HuH-7.5 (cell line): ENCODE data around the gene ADAMTS8.

Source experiments
- DNase-seq: peaks from one replicate; pipeline ENCODE4 v3.0.0; 2011; ENCODE audit warnings: low spot score

The ADAMTS8 gene

DNA sequence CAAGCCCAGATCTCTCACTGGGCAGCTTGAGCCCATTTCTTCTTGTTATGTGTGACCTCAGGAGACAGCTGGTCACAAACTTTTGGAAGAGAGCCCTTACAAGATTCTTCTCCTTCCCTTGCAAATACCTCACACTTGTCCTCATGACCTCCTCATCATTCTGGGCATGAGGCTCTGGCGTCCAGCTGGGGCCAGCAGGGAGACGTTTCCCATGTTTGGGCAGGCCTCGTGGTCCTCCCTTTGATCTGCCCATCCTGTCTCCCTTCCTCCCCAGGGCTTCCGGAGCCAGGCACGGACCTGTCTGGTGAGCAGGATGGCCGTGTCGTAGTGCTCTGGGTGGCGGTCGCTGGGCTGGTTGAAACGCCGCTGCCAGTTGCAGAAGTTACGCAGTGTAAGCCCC lies 9.7 kb downstream of the ADAMTS8 start:
- no peak for DNase-seq

DNA sequence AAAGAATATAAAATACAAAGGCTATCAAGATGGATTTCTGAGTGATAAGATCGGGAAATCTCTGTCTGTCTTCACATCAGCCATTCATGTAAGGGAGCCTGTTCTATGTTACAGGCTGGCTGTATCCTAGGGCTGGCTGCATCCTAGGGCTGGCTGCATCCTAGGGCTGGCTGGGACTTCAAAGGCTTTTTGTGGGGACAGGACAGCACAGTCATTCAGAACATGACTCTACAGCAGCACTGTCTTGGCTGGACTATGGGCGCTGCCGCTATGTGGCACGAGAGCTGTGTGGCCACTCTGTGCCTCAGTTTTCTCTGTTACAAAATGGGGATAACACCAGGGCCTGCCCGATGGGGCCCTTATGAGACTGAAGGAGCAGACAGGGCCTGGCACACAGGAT lies 10.2 kb downstream of the ADAMTS8 start:
- no peak for DNase-seq

DNA sequence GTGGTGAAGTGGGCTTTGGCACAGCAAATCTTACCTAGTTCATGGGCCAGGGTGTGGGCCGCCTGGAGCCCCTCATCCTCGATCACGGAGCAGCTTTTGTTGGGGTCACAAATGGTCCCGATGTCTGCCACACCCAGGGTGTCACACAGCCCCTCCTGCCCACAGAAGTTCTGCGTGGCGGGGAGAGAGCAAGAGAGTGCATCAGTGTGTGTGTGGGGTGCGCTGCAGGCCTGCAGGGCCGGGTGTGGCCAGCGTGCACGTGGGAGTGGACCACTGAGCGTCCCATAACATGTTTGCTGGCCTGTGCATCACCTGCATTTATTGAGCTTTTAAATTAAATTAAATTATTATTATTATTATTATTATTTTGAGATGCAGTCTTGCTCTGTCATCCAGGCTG lies 11.5 kb downstream of the ADAMTS8 start:
- DNase-seq = no peak

DNA sequence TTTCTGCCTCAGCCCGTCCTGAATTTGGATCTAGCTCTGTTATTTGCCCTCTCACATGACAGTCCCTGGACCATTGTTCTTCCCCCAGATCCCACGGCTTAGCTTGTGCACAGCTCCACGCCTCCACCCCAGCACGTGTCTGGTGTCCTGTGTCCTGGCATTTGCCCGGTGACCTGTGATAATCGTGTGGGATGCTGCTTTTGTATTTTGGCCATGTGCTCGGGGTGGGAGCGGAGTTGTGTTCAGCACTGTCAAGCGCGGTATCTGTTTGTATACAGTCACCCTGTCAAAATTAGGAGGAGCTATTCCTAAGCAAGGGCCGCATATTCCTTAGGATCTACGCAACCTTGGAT lies 11.9 kb downstream of the ADAMTS8 start:
- DNase-seq = no peak

DNA sequence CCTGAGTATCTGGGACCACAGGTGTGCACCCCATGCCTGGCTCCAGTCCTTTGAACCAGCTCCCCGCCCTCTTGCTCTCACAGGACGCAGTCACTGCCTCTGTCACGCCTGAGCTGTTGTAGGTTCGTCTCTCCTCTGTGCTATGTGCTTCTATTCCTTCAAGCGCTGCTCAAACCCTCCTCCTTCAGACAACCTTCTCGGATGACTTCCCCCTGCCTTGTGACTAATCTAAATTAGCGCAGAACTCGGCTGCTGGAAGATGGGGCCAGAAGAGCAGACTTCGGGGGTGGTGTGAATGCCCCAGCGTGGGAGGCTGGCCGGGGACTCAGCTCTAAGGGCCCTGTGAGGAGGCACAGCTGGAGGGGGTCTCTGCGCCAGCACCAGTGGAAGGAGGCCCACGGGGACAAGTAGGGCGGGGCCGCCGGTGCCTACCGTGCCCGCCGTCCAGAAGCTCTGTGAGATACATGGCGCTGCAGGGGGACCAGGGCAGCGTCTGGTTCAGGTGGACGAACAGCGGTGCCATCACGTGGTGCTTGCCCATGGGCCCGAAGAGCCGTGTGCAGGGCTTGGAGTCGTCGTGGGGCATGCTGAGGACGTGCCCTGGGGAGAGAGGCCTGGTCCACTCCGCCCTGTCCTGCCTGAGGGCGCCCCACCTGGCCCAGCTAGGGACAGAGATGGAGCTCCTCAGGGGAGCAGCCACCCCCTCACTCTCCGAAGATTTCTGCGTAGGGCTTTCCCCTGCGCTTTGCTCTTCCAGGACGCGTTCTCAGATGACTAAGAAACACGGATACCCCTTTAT lies 12.5 kb downstream of the ADAMTS8 start:
- no peak for DNase-seq

DNA sequence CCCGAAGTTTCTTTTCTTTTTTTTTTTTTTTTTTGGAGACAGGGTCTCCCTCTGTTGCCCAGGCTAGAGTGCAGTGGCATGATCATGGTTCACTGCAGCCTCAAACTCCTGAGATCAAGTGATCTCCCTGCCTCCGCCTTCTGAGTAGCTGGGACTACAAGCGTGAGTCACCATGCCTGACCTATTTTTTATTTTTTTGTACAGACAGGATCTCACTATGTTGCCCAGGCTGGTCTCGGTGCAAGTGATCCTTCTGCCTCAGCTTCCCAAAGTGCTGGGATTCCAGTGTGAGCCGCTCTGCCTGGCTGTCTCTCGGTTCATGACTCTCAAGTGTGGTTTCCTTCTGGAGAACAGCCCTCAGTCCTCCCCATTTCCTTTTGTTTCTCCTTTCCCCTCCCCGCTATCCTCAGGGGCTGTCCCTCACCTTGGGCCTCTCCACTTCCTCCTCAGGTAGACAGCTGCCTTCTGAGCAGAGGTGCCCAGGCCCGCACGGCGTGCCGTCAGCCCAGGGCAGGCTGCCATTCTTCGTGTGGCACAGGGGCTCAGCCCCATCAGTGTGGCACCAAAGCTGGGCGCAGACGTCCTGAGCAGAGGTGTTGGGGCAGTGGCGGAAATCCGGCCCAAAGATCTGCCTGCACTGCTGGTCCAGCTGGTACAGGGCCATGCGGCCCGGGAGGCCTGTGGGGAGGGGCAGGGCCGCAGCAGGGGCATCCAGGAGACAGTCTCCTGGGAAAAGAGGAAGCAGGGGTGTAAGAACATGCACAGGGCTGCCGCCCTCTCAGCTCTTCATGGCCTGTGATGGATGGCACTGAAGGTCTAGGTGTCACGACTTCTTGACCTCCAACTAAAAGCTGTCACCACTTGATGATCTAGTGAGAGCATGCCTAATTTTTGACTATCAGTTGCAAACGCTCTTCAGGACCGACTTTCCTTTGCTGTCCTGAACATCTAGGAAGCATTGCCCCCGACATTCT lies 14.0 kb downstream of the ADAMTS8 start:
- no peak for DNase-seq

DNA sequence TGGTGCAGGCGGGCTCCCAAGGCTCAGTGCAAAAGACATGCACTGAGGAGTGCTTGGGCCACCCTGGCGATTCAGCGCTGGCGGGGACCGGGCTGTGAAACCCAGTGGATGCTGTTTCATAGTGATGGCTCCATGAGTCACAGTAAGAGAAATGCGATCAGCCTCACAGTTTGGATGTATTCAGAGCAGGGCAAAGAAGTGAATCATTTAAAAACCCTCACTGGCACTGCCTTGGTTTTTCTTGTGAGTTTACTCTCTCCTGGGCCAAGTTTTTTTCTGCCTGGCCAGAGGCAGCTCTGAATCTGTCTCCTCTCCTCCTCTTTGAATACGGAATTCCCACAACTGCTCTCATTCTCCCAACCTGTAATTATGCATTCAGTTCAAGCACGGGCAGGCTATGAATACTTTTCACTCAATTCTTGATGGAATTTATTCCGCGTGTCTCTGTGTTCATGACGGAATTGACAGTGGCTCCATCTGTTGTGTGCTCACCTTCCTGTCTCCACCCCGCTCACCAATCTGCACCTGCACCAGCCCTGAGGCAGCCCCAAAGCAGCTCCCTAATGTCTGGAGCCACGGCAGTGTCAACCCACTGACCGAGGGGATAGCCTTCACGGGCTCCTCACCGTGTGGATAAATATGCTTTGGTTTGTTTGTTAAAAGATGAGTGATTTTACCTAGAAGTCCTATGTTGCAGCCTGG lies 14.9 kb downstream of the ADAMTS8 start:
- DNase-seq = no peak

DNA sequence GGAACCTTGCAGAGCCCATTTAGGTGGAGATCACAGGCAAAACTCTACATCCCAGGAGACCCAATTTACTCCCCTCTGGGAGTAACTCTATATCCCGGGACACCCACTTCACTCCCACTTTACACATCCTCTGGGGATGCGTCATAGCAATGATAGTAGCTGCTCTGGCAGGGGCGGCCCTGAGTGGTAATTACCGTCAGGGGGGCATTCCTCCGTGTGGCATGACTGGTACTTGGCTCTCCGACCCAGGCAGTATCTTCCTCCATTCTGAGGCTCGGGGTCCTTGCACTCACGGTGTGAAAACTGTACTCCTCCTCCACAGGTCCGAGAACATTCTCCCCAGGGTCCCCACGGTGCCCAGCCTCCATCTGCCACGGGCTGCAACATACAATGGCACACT lies 17.2 kb downstream of the ADAMTS8 start:
- no peak for DNase-seq

DNA sequence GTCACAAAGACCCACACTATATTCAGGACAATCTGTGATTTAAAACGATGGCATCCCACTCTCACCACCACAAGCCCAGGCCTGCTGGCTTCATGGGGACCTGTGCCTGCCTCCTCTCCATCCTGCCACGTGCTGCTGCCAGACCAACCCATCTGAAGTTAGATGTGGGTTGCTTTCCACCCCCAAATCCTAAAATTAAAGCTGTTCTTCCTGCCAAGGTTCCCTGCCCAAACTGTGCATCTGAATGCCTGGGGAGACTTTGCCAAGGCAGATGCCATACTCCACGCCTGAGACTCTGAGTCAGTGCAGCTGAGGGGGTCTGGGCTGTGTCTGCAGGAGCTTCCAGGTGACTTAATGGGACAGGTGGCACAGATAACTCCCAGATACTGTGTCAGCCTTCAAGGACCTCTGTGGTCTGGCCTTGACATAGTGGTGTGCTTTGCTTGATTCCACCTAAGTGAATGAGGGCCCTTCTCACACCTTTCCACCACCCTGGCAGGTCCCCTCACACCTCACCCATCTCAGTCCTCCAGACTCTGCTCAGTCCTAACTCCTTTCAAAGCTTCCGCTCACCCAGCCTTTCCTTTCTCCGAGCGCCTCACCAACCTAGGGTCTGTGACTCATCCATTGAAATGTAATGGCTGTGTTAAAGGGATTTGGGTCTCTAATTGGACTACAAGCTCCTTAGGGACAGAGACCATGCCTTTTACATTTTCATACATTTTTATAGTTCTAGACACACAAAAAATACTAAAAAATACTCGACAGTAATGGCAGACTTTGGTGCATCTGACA lies 18.6 kb downstream of the ADAMTS8 start:
- no peak for DNase-seq

DNA sequence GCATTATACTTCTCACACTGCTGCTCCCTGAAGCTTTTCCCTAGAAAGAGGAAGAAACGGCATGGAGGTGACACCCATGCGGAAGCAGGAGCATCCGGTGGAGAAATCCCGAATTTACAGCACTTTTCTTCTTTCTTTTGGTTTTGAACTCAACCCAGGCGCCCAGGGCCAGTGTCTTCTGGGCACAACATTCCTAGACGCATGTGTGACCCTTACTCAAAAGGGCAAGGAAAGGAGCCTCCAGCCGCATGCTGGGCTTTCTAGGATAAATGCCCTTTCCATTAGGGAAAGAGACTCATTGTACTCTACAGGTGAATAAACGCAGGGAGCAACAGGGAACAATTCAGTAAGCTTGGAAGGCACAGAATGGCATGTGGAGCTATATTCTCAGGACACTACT lies 19.5 kb downstream of the ADAMTS8 start:
- DNase-seq = no peak

DNA sequence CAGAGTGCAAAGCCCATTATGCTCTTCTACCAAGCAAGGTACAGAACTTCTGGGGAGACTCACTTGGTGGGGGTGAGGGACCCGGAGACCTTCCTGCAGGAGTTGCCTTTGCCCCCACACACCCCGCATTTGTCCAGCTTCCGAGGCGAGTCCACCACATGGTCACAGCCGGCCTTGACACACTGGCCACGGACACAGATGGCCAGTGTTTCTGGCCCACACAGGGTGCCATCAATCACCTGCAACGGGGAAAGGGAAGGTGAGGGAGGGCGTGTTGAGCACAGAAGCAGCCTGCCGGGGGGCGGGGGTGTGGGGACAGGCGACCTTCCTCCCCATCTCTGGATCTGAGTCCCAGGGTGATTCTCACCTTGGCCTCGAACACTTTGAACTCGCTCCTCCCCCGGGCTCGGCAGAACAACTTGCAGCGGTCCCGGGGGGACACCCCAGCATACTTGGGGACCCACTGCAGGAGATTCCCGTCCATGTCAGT lies 20.0 kb downstream of the ADAMTS8 start:
- DNase-seq = no peak

DNA sequence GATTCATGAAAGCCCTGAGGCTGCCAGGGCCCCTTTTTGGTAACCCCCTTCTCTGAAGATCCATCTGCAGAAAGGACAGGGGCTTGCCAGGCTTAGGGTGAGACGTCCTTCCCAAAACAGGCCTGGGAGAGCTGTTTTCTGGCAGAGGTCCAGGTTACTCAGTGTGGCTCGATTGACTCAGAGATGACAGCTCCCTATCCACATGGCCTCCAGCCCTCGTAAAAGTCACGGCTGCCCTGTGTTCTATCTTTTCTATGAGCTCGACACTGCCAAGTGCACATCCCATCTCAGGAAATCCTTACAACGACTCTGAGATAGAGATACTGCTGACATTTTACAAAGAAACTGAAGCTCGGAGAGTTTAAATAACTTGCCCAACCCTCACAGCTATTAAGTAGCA lies 20.4 kb downstream of the ADAMTS8 start:
- DNase-seq = no peak

DNA sequence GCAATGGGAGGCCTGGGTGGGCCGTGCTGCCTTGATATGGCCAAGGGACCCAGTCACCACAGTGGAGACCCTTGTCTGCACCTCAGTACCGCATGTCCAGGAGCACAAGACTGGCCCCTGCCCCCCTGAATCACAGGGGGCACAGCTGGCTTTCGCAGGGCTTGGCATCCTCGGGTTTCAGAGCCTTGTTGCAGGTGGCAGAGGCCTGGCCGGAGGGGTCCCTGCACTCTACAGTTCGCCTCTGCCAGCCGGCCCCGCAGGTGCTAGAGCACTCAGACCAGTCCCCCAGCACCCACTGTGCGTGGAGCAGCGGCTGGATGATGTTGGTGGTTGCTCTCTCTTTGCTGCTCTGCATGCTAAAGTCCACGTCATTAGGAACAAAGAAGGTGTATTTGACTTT lies 23.0 kb downstream of the ADAMTS8 start:
- no peak for DNase-seq

DNA sequence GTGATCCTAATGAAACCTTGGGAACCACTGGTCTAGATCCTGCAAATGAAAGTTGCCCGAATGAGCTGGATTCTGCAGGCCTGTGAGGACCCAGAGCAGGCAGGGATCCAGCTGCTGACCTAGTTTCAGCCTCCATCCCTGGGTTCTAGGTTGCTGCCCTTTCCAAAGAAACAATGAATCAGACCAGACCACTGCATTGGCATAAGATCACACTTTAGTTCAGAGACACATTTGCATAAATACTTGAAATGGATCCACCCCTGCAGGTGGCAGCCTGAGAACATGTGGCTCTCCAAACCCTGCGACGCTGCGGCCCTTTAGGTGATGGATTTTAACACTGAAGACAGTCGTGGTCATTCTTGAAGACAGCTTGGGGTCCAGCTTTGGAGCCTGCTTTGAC lies 23.7 kb downstream of the ADAMTS8 start:
- no peak for DNase-seq

DNA sequence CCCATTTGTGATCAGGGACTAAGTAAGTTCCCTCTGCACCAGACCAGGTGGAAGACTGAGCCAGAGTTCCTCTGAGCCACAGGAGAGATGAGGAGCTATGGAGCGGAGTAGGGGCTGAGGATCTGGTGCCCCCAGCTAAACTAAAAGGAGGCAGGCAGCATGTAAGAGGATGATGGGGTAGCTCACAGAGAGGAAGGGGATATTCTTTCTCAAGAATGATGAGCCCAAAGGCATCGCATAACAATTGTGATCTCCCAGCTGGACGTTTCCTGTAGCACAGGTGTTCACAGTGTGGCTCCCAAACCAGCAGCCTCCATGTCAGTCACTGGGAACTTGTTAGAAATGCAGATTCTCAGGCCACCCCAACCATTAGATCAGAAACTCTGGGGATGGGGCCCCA lies 24.4 kb downstream of the ADAMTS8 start:
- DNase-seq = no peak

DNA sequence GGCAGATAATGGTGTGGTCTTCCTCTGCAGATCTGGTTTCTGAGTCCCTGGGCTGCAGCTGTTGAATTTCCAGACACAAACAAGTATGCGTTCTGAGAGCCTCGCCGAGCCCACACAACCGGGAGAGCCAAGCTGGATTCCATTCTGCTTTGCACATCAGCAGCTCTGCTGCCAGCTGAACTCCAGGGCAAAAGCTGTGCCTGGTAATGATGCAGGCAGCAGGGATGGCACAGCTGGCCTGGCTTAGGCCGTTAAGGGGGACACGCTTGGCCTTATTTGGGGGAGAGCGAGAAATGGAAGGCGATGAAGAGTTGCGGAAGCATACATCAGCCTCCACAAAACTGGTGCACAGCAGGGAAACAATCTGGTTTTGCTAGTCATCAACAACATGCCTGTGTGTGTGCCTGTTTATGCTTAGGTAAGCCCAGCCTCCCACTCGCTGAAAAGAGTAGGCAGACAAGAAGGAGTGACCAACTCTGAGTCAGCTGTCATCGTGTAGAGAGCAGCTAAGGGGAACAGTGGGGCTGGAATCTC lies 25.1 kb downstream of the ADAMTS8 start:
- no peak for DNase-seq

DNA sequence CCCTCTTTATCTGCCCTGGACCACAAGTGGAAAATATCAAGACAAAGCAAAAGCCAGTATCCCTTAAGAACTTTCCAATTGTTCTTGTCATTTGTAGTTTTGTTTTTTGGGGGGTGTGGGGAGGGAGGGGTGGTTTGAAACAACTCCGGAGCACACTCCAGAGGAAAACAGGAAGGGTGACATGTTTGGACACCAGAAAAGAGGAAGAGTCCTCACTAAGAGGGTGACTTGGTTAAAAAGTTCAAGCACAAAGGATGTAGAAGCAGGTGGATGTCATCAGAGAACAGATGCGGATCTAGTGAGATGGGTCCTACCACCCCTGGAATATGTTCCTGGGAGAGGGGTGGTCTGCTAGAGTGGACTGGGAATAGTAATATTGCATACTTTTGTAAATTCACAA lies 25.8 kb downstream of the ADAMTS8 start:
- DNase-seq = no peak

DNA sequence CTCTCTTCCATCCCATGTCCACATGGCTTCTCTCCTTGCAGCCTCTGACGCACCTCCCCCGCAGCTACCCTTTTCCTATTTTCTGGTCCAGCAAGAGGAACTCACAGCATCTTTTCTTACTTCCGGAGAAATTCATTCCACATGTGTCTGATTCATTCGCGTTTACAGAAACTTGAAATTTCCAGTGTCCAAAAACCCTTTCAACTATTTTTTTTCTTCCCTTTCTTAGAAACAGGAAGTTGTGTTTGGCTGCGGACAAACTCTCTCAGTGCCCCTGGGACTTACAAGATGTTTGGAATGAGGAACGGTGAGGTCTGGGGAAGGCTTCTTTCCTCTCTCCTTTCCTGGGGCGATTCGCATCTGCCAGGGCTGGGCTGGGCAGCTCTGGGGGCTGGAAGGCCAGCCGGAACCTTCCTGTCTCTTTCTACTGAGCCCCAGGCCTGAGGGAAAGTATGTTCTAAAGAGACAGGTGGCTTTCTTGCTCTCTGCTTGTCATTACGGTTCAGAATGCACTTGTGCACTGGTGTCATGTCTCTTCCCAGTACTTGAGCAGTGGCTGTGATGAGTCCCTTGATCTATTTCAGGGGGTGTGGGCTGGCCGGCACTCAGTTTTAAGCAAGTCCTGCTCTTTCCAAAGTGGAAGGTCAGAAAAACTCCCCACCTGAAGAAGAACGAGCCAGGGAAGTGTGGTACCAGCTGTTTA lies 27.5 kb downstream of the ADAMTS8 start:
- DNase-seq = no peak

DNA sequence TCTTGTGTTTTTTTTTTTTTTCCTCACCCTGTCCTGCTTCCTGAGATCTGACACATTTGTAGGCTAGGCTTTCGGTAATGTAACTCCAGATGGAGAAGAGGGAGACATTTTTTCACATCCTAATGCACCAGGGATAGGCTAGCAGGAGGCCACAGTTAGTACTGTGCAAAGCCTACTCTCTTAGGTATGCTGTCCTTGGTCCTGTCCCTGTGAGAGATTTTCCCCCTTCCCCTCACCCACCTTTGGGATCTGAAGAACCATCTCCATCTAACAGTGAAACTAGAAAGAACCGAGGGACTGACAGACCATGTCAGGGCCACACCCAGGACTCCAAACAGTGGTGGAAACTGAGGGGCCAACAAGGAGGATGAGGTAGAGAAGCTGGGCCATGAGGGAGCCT lies 29.2 kb downstream of the ADAMTS8 start:
- DNase-seq = no peak

DNA sequence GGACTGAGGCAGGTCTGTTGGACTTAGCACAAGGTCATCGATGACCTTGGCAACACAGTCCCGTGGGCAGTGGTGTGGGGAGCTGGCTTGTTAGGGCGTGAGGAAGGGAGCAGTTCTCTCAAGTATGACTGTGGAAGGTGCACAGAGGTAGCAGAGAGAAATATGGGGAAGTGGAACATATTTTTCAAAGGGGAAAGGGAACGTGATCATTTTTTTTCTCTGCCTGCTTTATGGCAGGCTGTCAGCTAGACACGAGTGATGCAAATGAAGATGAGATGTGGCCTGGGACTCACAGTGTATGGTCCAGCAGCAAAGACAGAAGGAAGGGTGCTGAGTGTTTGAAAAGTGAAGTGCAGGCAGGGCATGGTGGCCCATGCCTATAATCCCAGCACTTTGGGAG lies 30.6 kb downstream of the ADAMTS8 start:
- no peak for DNase-seq

DNA sequence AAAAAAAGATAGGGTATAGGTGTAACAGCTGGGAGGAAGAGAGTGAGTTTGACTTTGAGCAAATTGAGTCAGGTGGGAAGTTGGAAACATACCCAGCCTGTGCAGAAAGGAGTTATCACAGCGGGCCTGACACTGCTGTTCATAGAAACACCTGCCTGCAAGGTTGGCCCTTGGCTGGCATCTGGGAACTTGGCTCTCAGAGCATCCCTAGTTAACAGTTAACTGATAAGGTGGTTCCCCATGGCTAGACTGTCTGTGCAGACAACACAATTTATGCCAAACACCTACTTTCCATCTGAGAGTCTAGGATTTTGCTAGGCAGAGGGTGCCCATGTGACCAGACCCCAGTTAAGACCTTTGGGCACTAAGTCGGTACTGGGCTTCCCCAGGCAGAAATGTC lies 31.4 kb downstream of the ADAMTS8 start:
- no peak for DNase-seq
